HepG2 (cell line): ENCODE measurements around the gene IRF2BPL. TPM values are rescaled to one million over a fixed set of nuclear protein-coding genes. Genes with fewer than 3 reads are reported as not detected.

Experiments
- AFF4 ChIP-seq: sonication (generic); formaldehyde crosslinking; IDR thresholded peaks from 2 replicates; pipeline ENCODE4 v1.4.0; 2020; ENCODE audit warnings: missing genetic modification reagents
- ATF3 ChIP-seq: sonication (generic); formaldehyde crosslinking; IDR thresholded peaks from 2 replicates; pipeline ENCODE4 v1.4.0; 2020; ENCODE audit warnings: missing genetic modification reagents
- ATF7 ChIP-seq, 2 experiments: fragments of 450-650 bp in 1 of 2; sonication (generic) in 1 of 2; formaldehyde crosslinking in 1 of 2; IDR thresholded peaks; 2 replicates each; pipeline versions ENCODE4 v1.4.0 to v1.6.1; 2016 to 2020; ENCODE audit warnings: antibody characterized with exemption in 1 of 2, mild to moderate bottlenecking in 1 of 2, missing genetic modification reagents in 1 of 2
- FOXK1 ChIP-seq: sonication (generic); formaldehyde crosslinking; IDR thresholded peaks from 2 replicates; pipeline ENCODE4 v1.4.0; 2020; ENCODE audit warnings: low read depth, missing genetic modification reagents, borderline replicate concordance
- JUNB ChIP-seq: sonication (generic); formaldehyde crosslinking; IDR thresholded peaks from 2 replicates; pipeline ENCODE4 v1.8.0; 2022; ENCODE audit warnings: missing genetic modification reagents, mild to moderate bottlenecking, borderline replicate concordance
- KDM6A ChIP-seq: IDR thresholded peaks from 2 replicates; pipeline ENCODE4 v1.6.1; 2016; ENCODE audit warnings: low read depth
- NR1H2 ChIP-seq: sonication (generic); formaldehyde crosslinking; IDR thresholded peaks from 2 replicates; pipeline ENCODE4 v1.8.1; 2022; ENCODE audit warnings: low read depth, missing genetic modification reagents, borderline replicate concordance
- THAP9 ChIP-seq: sonication (generic); formaldehyde crosslinking; IDR thresholded peaks from 2 replicates; pipeline ENCODE4; 2020; ENCODE audit warnings: missing genetic modification reagents, mild to moderate bottlenecking, borderline replicate concordance
- ZNF510 ChIP-seq: sonication (generic); formaldehyde crosslinking; IDR thresholded peaks from 2 replicates; pipeline ENCODE4 v1.4.0; 2020; ENCODE audit warnings: low read depth, mild to moderate bottlenecking, missing genetic modification reagents
- ZNF766 ChIP-seq: sonication (generic); formaldehyde crosslinking; IDR thresholded peaks from 2 replicates; pipeline ENCODE4 v1.5.0; 2020; ENCODE audit warnings: missing genetic modification reagents, borderline replicate concordance
- polyA plus RNA-seq, 8 experiments: library from polyadenylated mRNA; depleted of rRNA in 3 of 8; stranded (reverse) in 7 of 8; unstranded in 1 of 8; fragments of >200 nt; fragmentation: Illumina TruSeq in 4 of 8; extraction: Trizol in 4 of 8; gene quantifications; 2 replicates each; pipeline versions ENCODE4 v1.2.1 to v1.2.3, GENCODE V29; 2011 to 2016; ENCODE audit warnings: low read depth in 4 of 8, missing spikeins in 1 of 8, mixed read lengths in 1 of 8; ENCODE audit not compliant: insufficient read depth in 1 of 8
- total RNA-seq, 5 experiments: library from RNA; depleted of rRNA; stranded (reverse); fragments of >200 nt; fragmentation: Illumina TruSeq; extraction: Trizol; gene quantifications; 2 replicates each; pipeline ENCODE4 v1.2.3, GENCODE V29; 2016; ENCODE audit warnings: low read depth in 1 of 5
- TF ChIP-seq, protein P1 (sequence below): sonication (generic); formaldehyde crosslinking; IDR thresholded peaks from 2 replicates; pipeline ENCODE4 v1.4.0; 2020; ENCODE audit warnings: missing genetic modification reagents, borderline replicate concordance

IRF2BPL gene
- total and polyA plus RNA-seq, 2 of the 13 experiments (the other 11 are each of a cell fraction or from before 2014, with no cell fraction given) = 6.6 to 8.4 TPM

DNA sequence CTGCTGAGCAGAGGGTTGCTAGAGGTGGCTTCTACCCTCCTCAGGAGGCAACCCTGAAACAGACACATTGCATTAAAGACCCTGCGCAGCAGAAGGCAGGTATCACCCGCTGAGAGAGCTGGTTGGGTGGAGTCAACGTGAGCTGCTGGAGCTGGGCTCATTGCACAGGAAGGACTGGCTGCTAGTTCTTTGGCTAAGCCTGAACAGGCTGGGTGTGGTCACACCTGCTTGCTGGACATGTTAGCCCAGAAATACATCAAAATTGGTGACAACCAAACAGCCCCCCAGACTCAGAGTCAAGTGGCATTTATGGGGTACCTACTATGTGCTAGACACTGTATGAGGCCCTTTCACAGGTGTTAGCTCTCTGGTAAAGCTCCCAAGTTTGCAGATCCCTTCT is 33.8 kb upstream of the IRF2BPL start (continued):
- TF ChIP-seq, protein P1, sequence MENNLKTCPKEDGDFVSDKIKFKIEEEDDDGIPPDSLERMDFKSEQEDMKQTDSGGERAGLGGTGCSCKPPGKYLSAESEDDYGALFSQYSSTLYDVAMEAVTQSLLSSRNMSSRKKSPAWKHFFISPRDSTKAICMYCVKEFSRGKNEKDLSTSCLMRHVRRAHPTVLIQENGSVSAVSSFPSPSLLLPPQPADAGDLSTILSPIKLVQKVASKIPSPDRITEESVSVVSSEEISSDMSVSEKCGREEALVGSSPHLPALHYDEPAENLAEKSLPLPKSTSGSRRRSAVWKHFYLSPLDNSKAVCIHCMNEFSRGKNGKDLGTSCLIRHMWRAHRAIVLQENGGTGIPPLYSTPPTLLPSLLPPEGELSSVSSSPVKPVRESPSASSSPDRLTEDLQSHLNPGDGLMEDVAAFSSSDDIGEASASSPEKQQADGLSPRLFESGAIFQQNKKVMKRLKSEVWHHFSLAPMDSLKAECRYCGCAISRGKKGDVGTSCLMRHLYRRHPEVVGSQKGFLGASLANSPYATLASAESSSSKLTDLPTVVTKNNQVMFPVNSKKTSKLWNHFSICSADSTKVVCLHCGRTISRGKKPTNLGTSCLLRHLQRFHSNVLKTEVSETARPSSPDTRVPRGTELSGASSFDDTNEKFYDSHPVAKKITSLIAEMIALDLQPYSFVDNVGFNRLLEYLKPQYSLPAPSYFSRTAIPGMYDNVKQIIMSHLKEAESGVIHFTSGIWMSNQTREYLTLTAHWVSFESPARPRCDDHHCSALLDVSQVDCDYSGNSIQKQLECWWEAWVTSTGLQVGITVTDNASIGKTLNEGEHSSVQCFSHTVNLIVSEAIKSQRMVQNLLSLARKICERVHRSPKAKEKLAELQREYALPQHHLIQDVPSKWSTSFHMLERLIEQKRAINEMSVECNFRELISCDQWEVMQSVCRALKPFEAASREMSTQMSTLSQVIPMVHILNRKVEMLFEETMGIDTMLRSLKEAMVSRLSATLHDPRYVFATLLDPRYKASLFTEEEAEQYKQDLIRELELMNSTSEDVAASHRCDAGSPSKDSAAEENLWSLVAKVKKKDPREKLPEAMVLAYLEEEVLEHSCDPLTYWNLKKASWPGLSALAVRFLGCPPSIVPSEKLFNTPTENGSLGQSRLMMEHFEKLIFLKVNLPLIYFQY (CRISPR knock-in tag) = no peak
- TF ChIP-seq ZNF510 (CRISPR knock-in tag) (no peak), ATF3 (CRISPR knock-in tag) (no peak), KDM6A (CRISPR knock-in tag) (no peak), NR1H2 (CRISPR knock-in tag) (no peak), AFF4 (no peak), JUNB (CRISPR knock-in tag) (no peak), THAP9 (CRISPR knock-in tag) (no peak), FOXK1 (CRISPR knock-in tag) (no peak), ZNF766 (CRISPR knock-in tag) (no peak), ATF7 (IDR thresholded peaks at IDR 0.05) (no peak), ATF7 (CRISPR knock-in tag; IDR thresholded peaks at IDR 0.05) (no peak)
